ENCODE results near the gene C21orf58. TPM values are rescaled to one million over a fixed set of nuclear protein-coding genes. Genes with fewer than 3 reads are reported as not detected.

C21orf58 gene
- polyA plus RNA-seq, 1 of the 3 experiments (the other 2 are of a cell fraction) = 9.7 TPM

DNA sequence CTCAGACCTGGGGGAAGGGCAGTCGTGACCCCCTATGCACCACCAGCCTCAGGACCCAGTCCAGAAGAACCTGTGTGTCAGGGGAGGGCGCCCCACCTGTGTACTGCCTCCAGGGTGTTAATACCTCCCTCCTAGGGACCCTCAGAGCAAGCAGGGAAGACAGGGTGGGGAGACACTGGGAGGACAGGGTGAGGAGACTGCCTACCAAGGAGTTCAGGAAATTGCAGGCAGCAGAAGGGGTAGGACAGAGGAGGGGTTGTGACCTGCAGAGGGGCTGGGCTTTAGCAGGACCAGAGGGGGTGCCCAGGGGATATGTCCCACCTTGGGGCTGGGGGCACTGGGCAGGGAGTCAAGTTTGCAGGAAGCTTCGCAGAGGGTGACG lies 5.2 kb downstream of the C21orf58 start:
- Histone ChIP-seq H4K20me1 (ENCODE audit: insufficient read depth) (peaks cover 8% of the 10 kb centered on the region; the same call in 1 of the 2 replicates), H3K27ac (ENCODE audit: low read depth in 2 of 2, low read length in 1 of 2) (no peak overlapping the region), H3K4me2 (no peak overlapping the region), H3K79me2 (ENCODE audit: insufficient read depth) (peaks cover 45% of the 10 kb centered on the region), H3K36me3 (replicated peaks in 1 of 2; ENCODE audit: control insufficient read depth in 1 of 2, insufficient read depth in 2 of 2, low read length in 1 of 2) (peaks cover 2 to 3% of the 10 kb centered on the region in 2 experiments), H2AFZ (ENCODE audit: low read depth) (no peak overlapping the region), H3K27me3 (ENCODE audit: insufficient read depth) (no peaks in the 10 kb centered on the region), H3F3A (replicated peaks; ENCODE audit: insufficient read depth) (peaks cover 3% of the 10 kb centered on the region), H3K9ac (no peak overlapping the region), H3K9me3 (no peaks in the 10 kb centered on the region), H3K9me2 (no peaks in the 10 kb centered on the region), H3K4me3 (ENCODE audit: low read depth in 2 of 2, low read length in 1 of 2) (no peak overlapping the region), H3K4me1 (ENCODE audit: control insufficient read depth in 1 of 2, insufficient read depth in 2 of 2, low read depth in 1 of 2, low read length in 1 of 2) (peaks cover 8 to 40% of the 10 kb centered on the region in 2 experiments; a peak in 2 of 4 replicates)
- WGBS (ENCODE audit: low lambda C conversion rate) = 96% methylated on average over 3 of the region's 4 CpGs
- POLR2A ChIA-PET = no interaction called here
- TF ChIP-seq FOSL2 (IDR thresholded peaks at IDR 0.05; ENCODE audit: borderline replicate concordance, low read depth) (no peak), TAF1 (IDR thresholded peaks at IDR 0.05; ENCODE audit: borderline replicate concordance, low read depth, low read length) (no peak), JUND (IDR thresholded peaks at IDR 0.05) (no peak), RXRA (IDR thresholded peaks at IDR 0.05; ENCODE audit: borderline replicate concordance, low read depth) (no peak), RCOR1 (IDR thresholded peaks at IDR 0.05; ENCODE audit: low read length) (no peak), USF2 (IDR thresholded peaks at IDR 0.05; ENCODE audit: borderline replicate concordance, low read depth, low read length) (no peak), FOXJ3 (CRISPR knock-in tag; IDR thresholded peaks at IDR 0.05) (no peak), TCF12 (IDR thresholded peaks at IDR 0.05) (no peak), GABPA (IDR thresholded peaks at IDR 0.05; ENCODE audit: low read depth) (no peak), FOXM1 (IDR thresholded peaks at IDR 0.05; ENCODE audit: low read depth) (no peak)
- TF ChIP-seq, protein P1, sequence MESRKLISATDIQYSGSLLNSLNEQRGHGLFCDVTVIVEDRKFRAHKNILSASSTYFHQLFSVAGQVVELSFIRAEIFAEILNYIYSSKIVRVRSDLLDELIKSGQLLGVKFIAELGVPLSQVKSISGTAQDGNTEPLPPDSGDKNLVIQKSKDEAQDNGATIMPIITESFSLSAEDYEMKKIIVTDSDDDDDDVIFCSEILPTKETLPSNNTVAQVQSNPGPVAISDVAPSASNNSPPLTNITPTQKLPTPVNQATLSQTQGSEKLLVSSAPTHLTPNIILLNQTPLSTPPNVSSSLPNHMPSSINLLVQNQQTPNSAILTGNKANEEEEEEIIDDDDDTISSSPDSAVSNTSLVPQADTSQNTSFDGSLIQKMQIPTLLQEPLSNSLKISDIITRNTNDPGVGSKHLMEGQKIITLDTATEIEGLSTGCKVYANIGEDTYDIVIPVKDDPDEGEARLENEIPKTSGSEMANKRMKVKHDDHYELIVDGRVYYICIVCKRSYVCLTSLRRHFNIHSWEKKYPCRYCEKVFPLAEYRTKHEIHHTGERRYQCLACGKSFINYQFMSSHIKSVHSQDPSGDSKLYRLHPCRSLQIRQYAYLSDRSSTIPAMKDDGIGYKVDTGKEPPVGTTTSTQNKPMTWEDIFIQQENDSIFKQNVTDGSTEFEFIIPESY (IDR thresholded peaks at IDR 0.05; ENCODE audit: borderline replicate concordance, low read depth) = no peak
- TF ChIP-seq, protein P2, sequence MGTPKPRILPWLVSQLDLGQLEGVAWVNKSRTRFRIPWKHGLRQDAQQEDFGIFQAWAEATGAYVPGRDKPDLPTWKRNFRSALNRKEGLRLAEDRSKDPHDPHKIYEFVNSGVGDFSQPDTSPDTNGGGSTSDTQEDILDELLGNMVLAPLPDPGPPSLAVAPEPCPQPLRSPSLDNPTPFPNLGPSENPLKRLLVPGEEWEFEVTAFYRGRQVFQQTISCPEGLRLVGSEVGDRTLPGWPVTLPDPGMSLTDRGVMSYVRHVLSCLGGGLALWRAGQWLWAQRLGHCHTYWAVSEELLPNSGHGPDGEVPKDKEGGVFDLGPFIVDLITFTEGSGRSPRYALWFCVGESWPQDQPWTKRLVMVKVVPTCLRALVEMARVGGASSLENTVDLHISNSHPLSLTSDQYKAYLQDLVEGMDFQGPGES (IDR thresholded peaks at IDR 0.05; ENCODE audit: low read depth, low read length) = no peak
- TF ChIP-seq, protein P3, sequence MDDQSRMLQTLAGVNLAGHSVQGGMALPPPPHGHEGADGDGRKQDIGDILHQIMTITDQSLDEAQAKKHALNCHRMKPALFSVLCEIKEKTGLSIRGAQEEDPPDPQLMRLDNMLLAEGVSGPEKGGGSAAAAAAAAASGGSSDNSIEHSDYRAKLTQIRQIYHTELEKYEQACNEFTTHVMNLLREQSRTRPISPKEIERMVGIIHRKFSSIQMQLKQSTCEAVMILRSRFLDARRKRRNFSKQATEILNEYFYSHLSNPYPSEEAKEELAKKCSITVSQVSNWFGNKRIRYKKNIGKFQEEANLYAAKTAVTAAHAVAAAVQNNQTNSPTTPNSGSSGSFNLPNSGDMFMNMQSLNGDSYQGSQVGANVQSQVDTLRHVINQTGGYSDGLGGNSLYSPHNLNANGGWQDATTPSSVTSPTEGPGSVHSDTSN (IDR thresholded peaks at IDR 0.05) = no peak
- DNase-seq = no peak
- CTCF ChIA-PET = no interaction called here
